Measurements from ENCODE around the gene WBP11. TPM values are rescaled to one million over a fixed set of nuclear protein-coding genes. Genes with fewer than 3 reads are reported as not detected.

WBP11 gene
- polyA plus RNA-seq, 1 donor (not counting 4 experiments of a cell fraction or from before 2014, with no cell fraction given), result 13.1 TPM

- no peak overlapping the region for H3K27ac ChIP-seq (ENCODE audit: control insufficient read depth, insufficient read depth, low read length)
- dilution Hi-C loops (cut with MboI; ENCODE audit: extremely low pct_ligation_motif_present, low sequenced_read_pairs), result no loop called here
- no peaks in the 10 kb centered on the region for H3K9me3 ChIP-seq (ENCODE audit: control insufficient read depth, low read depth, low read length)
Measured at GRCh38 chr12:14834509-14834908, 31.2 kb upstream of the WBP11 start.

GRCh38 chr12:14833952-14834351 lies 30.7 kb upstream of the WBP11 start:
- no peaks in the 10 kb centered on the region for H3K36me3 ChIP-seq (ENCODE audit: control insufficient read depth in 2 of 2, extremely low read depth in 1 of 2, insufficient read depth in 2 of 2, low read length in 2 of 2)
- H4K20me1 ChIP-seq (ENCODE audit: control insufficient read depth, extremely low read depth, insufficient read depth, low read length), result no peaks in the 10 kb centered on the region
- H3K27me3 ChIP-seq (ENCODE audit: control insufficient read depth, extremely low read depth, insufficient read depth, low read length), result no peaks in the 10 kb centered on the region
- DNase-seq (ENCODE audit: low read depth, low spot score) (no peak), FAIRE-seq (no peak)
- no peak overlapping the region for H3K9ac ChIP-seq (ENCODE audit: control insufficient read depth, extremely low read depth, insufficient read depth, low read length)
- H3K4me2 ChIP-seq (ENCODE audit: control insufficient read depth, extremely low read depth, insufficient read depth, low read depth, low read length), result no peak overlapping the region
- no peaks in the 10 kb centered on the region for H3K9me1 ChIP-seq (ENCODE audit: control insufficient read depth, extremely low read depth, insufficient read depth, low read length)
- dilution Hi-C loops (cut with MboI; ENCODE audit: extremely low pct_ligation_motif_present, low sequenced_read_pairs), result no loop called here
- no peak overlapping the region for H3K27ac ChIP-seq (ENCODE audit: control insufficient read depth, insufficient read depth, low read length)
- H3K4me3 ChIP-seq (ENCODE audit: control insufficient read depth in 2 of 3, extremely low read depth in 1 of 3, insufficient read depth in 2 of 3, low read depth in 1 of 3, low read length in 3 of 3), result no peak overlapping the region
- no peaks in the 10 kb centered on the region for H3K9me3 ChIP-seq (ENCODE audit: control insufficient read depth, low read depth, low read length)
- H2AFZ ChIP-seq (ENCODE audit: control insufficient read depth, low read length), result no peak overlapping the region
- H3K4me1 ChIP-seq (ENCODE audit: control insufficient read depth, extremely low read depth, insufficient read depth, low read length), result peaks cover 12% of the 10 kb centered on the region
- TF ChIP-seq CTCF (optimal IDR thresholded peaks at IDR 0.05 in 1 of 3, IDR thresholded peaks at IDR 0.05 in 1 of 3, conservative IDR thresholded peaks at IDR 0.05 in 1 of 3; ENCODE audit: extremely low read depth in 1 of 3, insufficient read depth in 2 of 3, low read length in 3 of 3) (no peak), EZH2 (IDR thresholded peaks at IDR 0.05; ENCODE audit: low read length) (no peak)
- H3K79me2 ChIP-seq (ENCODE audit: control insufficient read depth, insufficient read depth, low read length), result no peaks in the 10 kb centered on the region

More at GRCh38 chr12:14834509-14834908, 31.2 kb upstream of the WBP11 start:
- Histone ChIP-seq H3K27me3 (ENCODE audit: control insufficient read depth, extremely low read depth, insufficient read depth, low read length) (no peaks in the 10 kb centered on the region), H4K20me1 (ENCODE audit: control insufficient read depth, extremely low read depth, insufficient read depth, low read length) (no peaks in the 10 kb centered on the region), H3K79me2 (ENCODE audit: control insufficient read depth, insufficient read depth, low read length) (no peaks in the 10 kb centered on the region), H3K36me3 (ENCODE audit: control insufficient read depth in 2 of 2, extremely low read depth in 1 of 2, insufficient read depth in 2 of 2, low read length in 2 of 2) (no peaks in the 10 kb centered on the region), H3K4me2 (ENCODE audit: control insufficient read depth, extremely low read depth, insufficient read depth, low read depth, low read length) (no peak overlapping the region), H3K4me1 (ENCODE audit: control insufficient read depth, extremely low read depth, insufficient read depth, low read length) (peaks cover 12% of the 10 kb centered on the region), H3K9ac (ENCODE audit: control insufficient read depth, extremely low read depth, insufficient read depth, low read length) (no peak overlapping the region), H3K9me1 (ENCODE audit: control insufficient read depth, extremely low read depth, insufficient read depth, low read length) (no peaks in the 10 kb centered on the region), H2AFZ (ENCODE audit: control insufficient read depth, low read length) (no peak overlapping the region), H3K4me3 (ENCODE audit: control insufficient read depth in 2 of 3, extremely low read depth in 1 of 3, insufficient read depth in 2 of 3, low read depth in 1 of 3, low read length in 3 of 3) (no peak overlapping the region)
- FAIRE-seq, result no peak
- TF ChIP-seq EZH2 (IDR thresholded peaks at IDR 0.05; ENCODE audit: low read length), result no peak
- TF ChIP-seq CTCF (optimal IDR thresholded peaks at IDR 0.05 in 1 of 3, IDR thresholded peaks at IDR 0.05 in 1 of 3, conservative IDR thresholded peaks at IDR 0.05 in 1 of 3; ENCODE audit: extremely low read depth in 1 of 3, insufficient read depth in 2 of 3, low read length in 3 of 3), result no peak
- no peak for DNase-seq (ENCODE audit: low read depth, low spot score)

Measured in keratinocyte (primary cell).